ENCODE measurements around the gene CDK4.
A peak's percentile ranks its signal among the peaks of the same experiment; 100 is the strongest.

The CDK4 gene

DNA sequence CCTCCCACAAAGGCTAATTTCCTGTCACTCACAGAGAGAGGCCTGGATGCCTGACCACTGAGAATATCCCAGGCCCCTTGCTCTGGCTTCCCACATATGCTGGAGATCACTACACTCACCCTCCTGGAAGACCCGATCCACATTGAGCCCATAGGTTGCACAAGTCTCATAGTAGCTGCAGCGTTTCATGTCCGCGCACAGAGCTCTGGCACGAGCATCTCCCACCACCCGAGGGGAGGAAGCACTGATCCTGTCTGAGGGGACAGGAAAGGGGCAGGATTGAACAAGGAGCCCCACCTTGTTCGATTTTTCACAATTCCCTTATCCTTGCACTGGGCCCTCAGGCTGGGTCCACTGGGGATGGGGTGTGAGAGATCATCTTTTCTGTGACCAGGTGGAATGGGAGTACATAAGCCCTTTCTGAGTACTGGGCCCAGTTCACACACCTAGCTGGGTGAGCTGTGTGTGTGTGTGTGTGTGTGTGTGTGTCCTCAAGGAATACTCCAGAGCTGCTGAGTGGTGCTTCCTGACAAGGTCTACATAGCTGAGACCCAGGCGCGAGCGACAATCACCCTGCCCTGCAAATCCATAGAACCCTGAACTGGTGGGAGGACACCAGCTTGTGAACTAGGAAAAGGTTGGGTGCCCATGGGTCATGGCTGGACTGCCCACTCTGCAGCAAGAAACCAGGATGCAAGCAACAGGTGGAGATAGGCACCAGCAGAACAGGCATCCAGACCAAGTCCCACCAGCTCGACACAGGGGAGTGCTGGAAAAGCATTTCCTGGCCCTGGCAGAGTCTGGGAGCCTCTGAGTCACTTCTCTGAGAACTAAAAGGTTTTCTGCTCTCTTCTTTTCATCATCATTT lies 19.1 kb downstream of the CDK4 start:
- Histone ChIP-seq H3K27me3 (replicated peaks in 2 of 5; ENCODE audit: control insufficient read depth in 4 of 5, insufficient read depth in 5 of 5, low read length in 4 of 5) (no peaks in the 10 kb centered on the region), H3K4me3 (ENCODE audit: control insufficient read depth in 1 of 7, extremely low read depth in 1 of 7, insufficient read depth in 4 of 7, low read depth in 2 of 7, low read length in 6 of 7) (no peak overlapping the region), H3K27ac (ENCODE audit: insufficient read depth in 1 of 2, low read depth in 1 of 2, low read length in 2 of 2, poor library complexity in 1 of 2, severe bottlenecking in 2 of 2) (peak overlapping the region in 1 of 2 experiments; percentile 8), H3K36me3 (ENCODE audit: control insufficient read depth in 4 of 4, insufficient read depth in 4 of 4, low read length in 3 of 4) (peaks cover 14 to 91% (median 71%) of the 10 kb centered on the region in 4 experiments), H3K9me3 (ENCODE audit: control extremely low read depth in 1 of 5, control insufficient read depth in 4 of 5, insufficient read depth in 2 of 5, low read depth in 1 of 5, low read length in 4 of 5) (no peaks in the 10 kb centered on the region), H3K4me1 (ENCODE audit: control extremely low read depth in 1 of 4, control insufficient read depth in 4 of 4, insufficient read depth in 4 of 4, low read length in 3 of 4) (no peaks in the 10 kb centered on the region)
- DNase-seq = no peak
- POLR2A ChIA-PET = interaction anchor here (0.6 to 0.8 kb wide), 2 partner anchors 10 to 1529 kb away, joined by 3 read pairs; no protein-coding TSS in a partner anchor
- WGBS (ENCODE audit: insufficient coverage) = 98% methylated on average over 7 of the region's 11 CpGs
- CTCF ChIA-PET = interaction anchor here (0.7 to 1.6 kb wide), 6 partner anchors 9 to 103 kb away, joined by 3 to 7 read pairs (median 4); partner anchors contain the start of gene B4GALNT1

- no peaks in the 10 kb centered on the region for H3K9me3 ChIP-seq (ENCODE audit: control extremely low read depth in 1 of 5, control insufficient read depth in 4 of 5, insufficient read depth in 2 of 5, low read depth in 1 of 5, low read length in 4 of 5)
- no peak overlapping the region for H3K4me3 ChIP-seq (ENCODE audit: control insufficient read depth in 1 of 7, extremely low read depth in 1 of 7, insufficient read depth in 4 of 7, low read depth in 2 of 7, low read length in 6 of 7)
- DNase-seq = no peak
- no peaks in the 10 kb centered on the region for H3K4me1 ChIP-seq (ENCODE audit: control extremely low read depth in 1 of 4, control insufficient read depth in 4 of 4, insufficient read depth in 4 of 4, low read length in 3 of 4)
- 100% methylated on average over 2 of the region's 4 CpGs for WGBS (ENCODE audit: insufficient coverage)
- POLR2A ChIA-PET = interaction anchor here (0.5 kb wide), 1 partner anchor 108 kb away, joined by 4 read pairs; no protein-coding TSS in a partner anchor
- H3K36me3 ChIP-seq (ENCODE audit: control insufficient read depth in 4 of 4, insufficient read depth in 4 of 4, low read length in 3 of 4) = peaks cover 14 to 92% (median 75%) of the 10 kb centered on the region in 4 experiments
- peak overlapping the region in 1 of 2 experiments; percentile 6 for H3K27ac ChIP-seq (ENCODE audit: insufficient read depth in 1 of 2, low read depth in 1 of 2, low read length in 2 of 2, poor library complexity in 1 of 2, severe bottlenecking in 2 of 2)
- CTCF ChIA-PET = interaction anchor here (1.4 to 1.6 kb wide), 3 partner anchors 10 to 99 kb away, joined by 4 to 7 read pairs (median 4); partner anchors contain the start of gene B4GALNT1
- H3K27me3 ChIP-seq (replicated peaks in 2 of 5; ENCODE audit: control insufficient read depth in 4 of 5, insufficient read depth in 5 of 5, low read length in 4 of 5) = no peaks in the 10 kb centered on the region
Measured at GRCh38 chr12:57732270-57732669, 19.8 kb downstream of the CDK4 start.

- Histone ChIP-seq H3K4me3 (ENCODE audit: control insufficient read depth in 1 of 7, extremely low read depth in 1 of 7, insufficient read depth in 4 of 7, low read depth in 2 of 7, low read length in 6 of 7) (no peak overlapping the region), H3K36me3 (ENCODE audit: control insufficient read depth in 4 of 4, insufficient read depth in 4 of 4, low read length in 3 of 4) (peaks cover 14 to 92% (median 77%) of the 10 kb centered on the region in 4 experiments), H3K27me3 (replicated peaks in 2 of 5; ENCODE audit: control insufficient read depth in 4 of 5, insufficient read depth in 5 of 5, low read length in 4 of 5) (no peaks in the 10 kb centered on the region), H3K9me3 (ENCODE audit: control extremely low read depth in 1 of 5, control insufficient read depth in 4 of 5, insufficient read depth in 2 of 5, low read depth in 1 of 5, low read length in 4 of 5) (no peaks in the 10 kb centered on the region), H3K27ac (ENCODE audit: insufficient read depth in 1 of 2, low read depth in 1 of 2, low read length in 2 of 2, poor library complexity in 1 of 2, severe bottlenecking in 2 of 2) (no peak overlapping the region), H3K4me1 (ENCODE audit: control extremely low read depth in 1 of 4, control insufficient read depth in 4 of 4, insufficient read depth in 4 of 4, low read length in 3 of 4) (no peaks in the 10 kb centered on the region)
- POLR2A ChIA-PET = interaction anchor here (0.5 to 1.2 kb wide), 2 partner anchors 9 to 109 kb away, joined by 4 to 7 read pairs; no protein-coding TSS in a partner anchor
- 94% methylated on average over 15 of the region's 19 CpGs for WGBS (ENCODE audit: insufficient coverage)
- no peak for DNase-seq
- CTCF ChIA-PET = interaction anchor here (1.5 kb wide), 1 partner anchor 10 kb away, joined by 4 read pairs; no protein-coding TSS in a partner anchor
Measured at GRCh38 chr12:57731411-57732080, 20.6 kb downstream of the CDK4 start.

DNA sequence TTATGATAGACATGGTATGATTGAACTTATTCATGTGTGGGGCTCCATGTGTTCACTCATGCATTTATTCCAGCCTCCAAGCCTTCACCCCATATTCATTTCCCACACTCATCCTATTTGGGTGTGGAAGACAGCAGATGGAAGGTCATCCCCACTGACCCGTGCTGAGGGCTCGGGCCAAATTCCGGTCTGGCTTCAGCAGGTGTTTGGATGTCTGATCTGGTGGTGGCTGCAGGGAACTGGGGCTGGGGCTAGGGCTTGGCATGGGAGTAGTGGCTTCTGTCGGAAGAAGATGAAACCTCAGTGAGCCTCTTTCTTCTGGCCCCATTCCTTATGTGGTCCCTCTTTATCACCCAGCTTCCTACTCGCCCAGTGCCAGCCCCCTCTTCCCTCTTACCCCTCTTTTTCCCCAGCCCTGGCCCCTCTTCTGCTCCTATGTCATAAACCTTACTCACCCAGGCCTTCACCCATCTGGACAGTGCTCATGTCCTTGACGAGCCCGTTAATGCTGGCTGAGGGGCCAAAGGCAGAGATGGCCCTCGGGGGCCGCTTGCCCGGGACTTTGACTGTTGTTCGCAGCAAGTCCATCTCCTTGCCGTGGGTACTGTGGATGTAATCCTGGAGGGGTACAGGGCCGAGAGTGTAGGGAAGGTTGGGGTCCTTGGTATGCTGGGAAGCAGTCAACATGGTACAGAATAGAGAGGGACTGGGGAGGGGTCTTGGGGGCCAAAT lies 21.6 kb downstream of the CDK4 start:
- H3K27me3 ChIP-seq (replicated peaks in 2 of 5; ENCODE audit: control insufficient read depth in 4 of 5, insufficient read depth in 5 of 5, low read length in 4 of 5) = no peaks in the 10 kb centered on the region
- no peak for DNase-seq
- peaks cover 14 to 95% (median 79%) of the 10 kb centered on the region in 4 experiments for H3K36me3 ChIP-seq (ENCODE audit: control insufficient read depth in 4 of 4, insufficient read depth in 4 of 4, low read length in 3 of 4)
- POLR2A ChIA-PET = interaction anchor here (1.2 kb wide), 1 partner anchor 10 kb away, joined by 7 read pairs; no protein-coding TSS in a partner anchor
- H3K4me3 ChIP-seq (ENCODE audit: control insufficient read depth in 1 of 7, extremely low read depth in 1 of 7, insufficient read depth in 4 of 7, low read depth in 2 of 7, low read length in 6 of 7) = no peak overlapping the region
- CTCF ChIA-PET = interaction anchor here (2.7 kb wide), 1 partner anchor 11 kb away, joined by 9 read pairs; no protein-coding TSS in a partner anchor
- 97% methylated on average over 7 of the region's 13 CpGs for WGBS (ENCODE audit: insufficient coverage)
- no peaks in the 10 kb centered on the region for H3K4me1 ChIP-seq (ENCODE audit: control extremely low read depth in 1 of 4, control insufficient read depth in 4 of 4, insufficient read depth in 4 of 4, low read length in 3 of 4)
- no peak overlapping the region for H3K27ac ChIP-seq (ENCODE audit: insufficient read depth in 1 of 2, low read depth in 1 of 2, low read length in 2 of 2, poor library complexity in 1 of 2, severe bottlenecking in 2 of 2)
- no peaks in the 10 kb centered on the region for H3K9me3 ChIP-seq (ENCODE audit: control extremely low read depth in 1 of 5, control insufficient read depth in 4 of 5, insufficient read depth in 2 of 5, low read depth in 1 of 5, low read length in 4 of 5)

DNA sequence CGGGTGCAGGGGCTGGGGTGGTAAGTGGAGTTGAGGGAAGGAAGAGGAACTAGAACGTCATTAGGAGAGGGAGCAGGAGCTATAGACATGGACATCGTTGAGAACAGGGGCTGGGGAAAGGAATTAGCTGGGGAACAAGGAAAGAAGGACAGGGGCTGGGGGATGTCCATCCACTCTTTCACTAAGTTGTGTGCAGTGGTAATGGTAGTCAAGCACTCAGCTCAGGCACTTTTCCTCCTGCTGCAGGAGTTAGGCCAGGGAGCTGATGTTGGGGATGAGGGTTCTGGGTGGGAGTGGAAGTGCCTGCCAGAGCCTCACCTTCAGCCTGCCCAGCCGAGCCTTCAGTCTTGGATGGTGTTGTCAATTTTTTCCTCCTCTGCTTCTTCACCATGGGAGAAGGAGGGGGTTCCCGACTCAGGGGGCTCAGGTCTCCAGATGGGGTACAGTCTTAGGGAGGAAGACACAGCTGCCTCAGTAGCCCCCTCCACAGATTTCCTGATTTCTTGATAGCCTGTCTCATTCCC lies 22.7 kb downstream of the CDK4 start:
- H3K27me3 ChIP-seq (replicated peaks in 2 of 5; ENCODE audit: control insufficient read depth in 4 of 5, insufficient read depth in 5 of 5, low read length in 4 of 5) = no peaks in the 10 kb centered on the region
- no peak overlapping the region for H3K4me3 ChIP-seq (ENCODE audit: control insufficient read depth in 1 of 7, extremely low read depth in 1 of 7, insufficient read depth in 4 of 7, low read depth in 2 of 7, low read length in 6 of 7)
- peaks cover 12 to 90% (median 70%) of the 10 kb centered on the region in 4 experiments for H3K36me3 ChIP-seq (ENCODE audit: control insufficient read depth in 4 of 4, insufficient read depth in 4 of 4, low read length in 3 of 4)
- DNase-seq = no peak
- CTCF ChIA-PET = interaction anchor here (0.6 to 2.7 kb wide), 4 partner anchors 12 to 481 kb away, joined by 3 to 9 read pairs (median 4); no protein-coding TSS in a partner anchor
- H3K4me1 ChIP-seq (ENCODE audit: control extremely low read depth in 1 of 4, control insufficient read depth in 4 of 4, insufficient read depth in 4 of 4, low read length in 3 of 4) = peaks cover 0 to 2% (median 0%) of the 10 kb centered on the region in 4 experiments
- H3K27ac ChIP-seq (ENCODE audit: insufficient read depth in 1 of 2, low read depth in 1 of 2, low read length in 2 of 2, poor library complexity in 1 of 2, severe bottlenecking in 2 of 2) = no peak overlapping the region
- POLR2A ChIA-PET = no interaction called here
- H3K9me3 ChIP-seq (ENCODE audit: control extremely low read depth in 1 of 5, control insufficient read depth in 4 of 5, insufficient read depth in 2 of 5, low read depth in 1 of 5, low read length in 4 of 5) = no peaks in the 10 kb centered on the region
- whole genome bisulfite sequencing (ENCODE audit: insufficient coverage) = 65% methylated on average over 3 of the region's 5 CpGs

GRCh38 chr12:57727758-57728395 lies 24.2 kb downstream of the CDK4 start:
- Histone ChIP-seq H3K9me3 (ENCODE audit: control extremely low read depth in 1 of 5, control insufficient read depth in 4 of 5, insufficient read depth in 2 of 5, low read depth in 1 of 5, low read length in 4 of 5) (no peaks in the 10 kb centered on the region), H3K27me3 (replicated peaks in 2 of 5; ENCODE audit: control insufficient read depth in 4 of 5, insufficient read depth in 5 of 5, low read length in 4 of 5) (no peaks in the 10 kb centered on the region), H3K27ac (ENCODE audit: insufficient read depth in 1 of 2, low read depth in 1 of 2, low read length in 2 of 2, poor library complexity in 1 of 2, severe bottlenecking in 2 of 2) (no peak overlapping the region), H3K4me3 (ENCODE audit: control insufficient read depth in 1 of 7, extremely low read depth in 1 of 7, insufficient read depth in 4 of 7, low read depth in 2 of 7, low read length in 6 of 7) (no peak overlapping the region), H3K4me1 (ENCODE audit: control extremely low read depth in 1 of 4, control insufficient read depth in 4 of 4, insufficient read depth in 4 of 4, low read length in 3 of 4) (peaks cover 0 to 2% (median 0%) of the 10 kb centered on the region in 4 experiments), H3K36me3 (ENCODE audit: control insufficient read depth in 4 of 4, insufficient read depth in 4 of 4, low read length in 3 of 4) (peaks cover 8 to 86% (median 56%) of the 10 kb centered on the region in 4 experiments)
- CTCF ChIA-PET = interaction anchor here (1.5 to 2.7 kb wide), 4 partner anchors 11 to 29 kb away, joined by 4 to 10 read pairs (median 6); partner anchors contain the start of gene AGAP2
- no peak for DNase-seq
- WGBS (ENCODE audit: insufficient coverage) = over 99% methylated on average over 10 of the region's 21 CpGs
- POLR2A ChIA-PET = interaction anchor here (0.7 kb wide), 1 partner anchor 14 kb away, joined by 4 read pairs; no protein-coding TSS in a partner anchor
